Left cardiac atrium (tissue), 4 donors: ENCODE data around the gene TRPC1. TPM values are rescaled to one million over a fixed set of nuclear protein-coding genes. Genes with fewer than 3 reads are reported as not detected.

Experiments
- ATAC-seq, 2 donors: fragments of 200-7000 bp; cut with Tn5 transposase; one replicate each; pipeline ENCODE4 v1.9.1; 2020; ENCODE audit warnings: mild to moderate bottlenecking in 2 of 2, moderate library complexity in 2 of 2
- DNase-seq: peaks from one replicate; pipeline ENCODE4 v3.0.0-alpha.2; 2020
- intact Hi-C, 2 donors: fragments of 100-400 bp; cut with DNase I; formaldehyde crosslinking; loops; one replicate each; pipeline versions ENCODE4 v1.14.1 to v1.15.1; 2022 to 2023
- total RNA-seq, 2 donors: library from RNA; stranded (reverse); fragmentation: NEBNext Ultra II Directional; extraction: Animal tissue kit (Norgen Biotek cat#: 25700); gene quantifications; one replicate each; pipeline ENCODE4 v1.2.1, GENCODE V29; 2021
- donor health status: DM: no; HTN: yes; CAD: no.
- donor health status: DM: no; HTN: yes; CAD: no; lungs with severe emphysema.
- donor health status: DM: yes; HTN: yes; CAD: no.
- donor health status: Dilated cardiomyopathy.

The TRPC1 gene
- total RNA-seq, 2 donors from 2014 or later: 12.2 to 18.6 TPM

DNA sequence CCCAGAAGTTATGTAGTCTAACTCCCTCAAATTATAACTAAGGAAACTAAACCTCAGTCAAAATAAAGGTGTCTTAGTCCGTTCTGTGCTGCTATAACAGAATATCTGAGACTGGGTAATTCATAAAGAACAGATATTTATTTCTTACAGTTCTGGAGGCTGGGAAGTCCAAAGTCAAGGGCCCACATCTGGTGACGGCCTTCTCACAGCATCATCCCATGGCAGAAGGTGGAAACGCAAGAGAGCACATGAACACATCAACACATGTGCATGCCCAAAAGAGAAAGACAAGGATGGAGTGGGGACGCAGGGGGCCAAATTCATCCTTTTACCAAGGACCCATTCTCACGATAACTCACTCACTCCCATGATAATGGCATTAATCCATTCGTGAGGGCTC, 92.0 kb downstream of the TRPC1 start:
- no peak for ATAC-seq
- intact Hi-C loops: no loop called here
- DNase-seq: no peak

DNA sequence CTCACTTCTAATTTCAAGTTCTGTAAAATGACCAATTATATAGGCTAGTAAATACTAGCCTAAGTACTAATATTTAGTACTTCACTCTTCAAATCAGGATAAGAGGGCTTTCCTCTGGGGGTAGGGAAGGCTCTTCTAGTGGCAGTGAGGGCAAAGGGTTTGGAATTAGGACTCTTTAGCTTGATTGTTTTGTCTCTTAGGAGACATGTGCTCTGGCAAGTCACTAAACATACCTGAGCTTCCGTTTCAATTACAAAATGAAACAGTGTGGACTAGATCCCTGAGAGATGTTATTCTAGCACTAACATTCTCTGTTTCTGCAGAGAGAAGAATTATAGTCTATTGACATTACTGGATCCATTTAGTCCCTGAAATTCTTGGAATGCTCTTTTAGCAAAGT, 93.5 kb downstream of the TRPC1 start:
- no peak for DNase-seq
- intact Hi-C loops: no loop called here
- no peak for ATAC-seq

DNA sequence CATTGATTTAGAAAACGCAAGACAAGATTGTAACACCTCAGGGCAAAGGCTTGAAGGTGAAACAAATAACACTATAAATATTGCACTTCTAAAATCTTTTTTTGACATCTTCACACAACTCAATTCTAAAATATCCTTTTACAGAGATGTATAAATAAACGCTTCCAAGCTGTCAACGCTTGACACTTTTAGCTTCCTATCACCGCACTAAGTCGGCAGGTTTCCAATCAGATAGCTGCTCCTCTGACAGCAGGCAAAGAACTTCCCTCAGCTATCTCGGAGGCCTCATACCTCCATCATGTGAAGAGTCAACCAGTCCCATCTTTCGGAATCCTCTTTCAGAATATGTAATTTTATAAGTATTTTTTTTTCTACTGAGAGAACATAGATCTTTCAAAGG, 94.1 kb downstream of the TRPC1 start:
- intact Hi-C loops: no loop called here
- DNase-seq (no peak), ATAC-seq (peak; percentile 76 to 82)

DNA sequence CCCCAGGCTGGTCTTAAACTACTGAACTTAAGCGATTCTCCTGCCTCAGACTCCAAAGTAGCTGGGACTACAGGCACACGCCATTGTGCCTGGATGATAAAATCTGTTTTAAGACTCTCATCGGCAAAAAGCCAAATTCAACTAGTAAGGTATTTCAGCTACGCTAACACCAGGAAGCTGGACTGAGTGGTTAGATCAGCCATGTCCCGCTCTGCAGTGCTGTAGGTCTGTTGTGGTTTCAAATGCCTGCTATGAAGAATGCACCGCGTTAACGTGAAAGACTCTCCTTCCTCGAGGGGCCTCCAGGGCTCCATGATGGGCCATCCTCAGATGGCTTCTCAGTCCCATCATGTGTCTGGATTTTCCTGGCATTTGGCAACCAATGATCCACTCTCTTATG, 94.8 kb downstream of the TRPC1 start:
- intact Hi-C loops: no loop called here
- DNase-seq (no peak), ATAC-seq (no peak)

DNA sequence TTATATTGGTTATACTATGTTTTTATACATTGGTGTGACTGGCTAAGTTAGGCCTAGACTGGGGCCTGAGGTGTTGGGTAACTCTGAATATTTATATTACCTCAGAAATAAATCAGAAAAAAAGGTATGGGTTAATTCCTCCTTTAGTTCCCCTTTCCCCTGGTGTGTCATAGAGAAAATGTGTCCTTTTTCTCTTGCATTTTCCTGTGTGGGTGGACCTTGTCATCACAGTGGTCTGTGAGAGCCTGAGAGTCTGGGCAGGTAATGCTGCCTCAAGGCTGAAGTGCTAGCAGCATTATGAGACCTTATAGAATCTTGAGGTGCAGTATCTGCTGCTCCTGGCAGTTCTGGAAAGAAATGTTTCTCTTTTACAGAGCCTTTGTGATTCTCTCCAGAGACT, 95.3 kb downstream of the TRPC1 start:
- intact Hi-C loops: no loop called here
- DNase-seq (no peak), ATAC-seq (no peak)

DNA sequence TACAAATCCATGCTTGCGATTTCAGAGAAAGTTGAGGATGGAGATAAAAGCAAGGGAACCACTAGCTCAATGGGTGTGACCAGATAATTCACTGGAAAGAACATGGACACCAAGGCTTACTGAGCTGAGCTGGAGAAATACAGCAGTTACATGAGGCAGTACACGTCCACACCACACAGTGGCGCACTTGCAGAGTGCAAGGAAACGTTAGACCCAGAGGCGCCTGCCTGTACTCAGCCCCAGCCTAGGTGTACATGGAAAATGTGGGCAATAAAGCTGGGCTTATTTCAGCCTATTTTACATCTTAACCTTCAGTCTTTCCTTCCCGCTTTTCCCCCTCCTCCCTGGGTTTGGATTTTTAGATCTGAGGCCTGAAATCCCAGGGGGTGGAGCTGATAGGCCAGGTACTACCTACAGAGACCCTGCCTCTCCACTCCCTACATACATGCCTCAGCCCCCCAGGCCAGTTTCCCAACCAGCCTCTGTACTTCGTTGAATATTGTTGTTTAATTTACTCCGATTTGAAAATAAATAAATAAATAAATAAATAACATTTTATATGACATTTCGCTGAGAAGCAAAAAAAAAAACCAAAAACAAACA, 105.0 kb downstream of the TRPC1 start:
- ATAC-seq: peak; percentile 95 to 96
- peak; percentile 83 for DNase-seq
- intact Hi-C loops: loop anchor here (2.0 to 10.0 kb wide), 3 partner anchors 163 to 244 kb away; no protein-coding TSS in a partner anchor

DNA sequence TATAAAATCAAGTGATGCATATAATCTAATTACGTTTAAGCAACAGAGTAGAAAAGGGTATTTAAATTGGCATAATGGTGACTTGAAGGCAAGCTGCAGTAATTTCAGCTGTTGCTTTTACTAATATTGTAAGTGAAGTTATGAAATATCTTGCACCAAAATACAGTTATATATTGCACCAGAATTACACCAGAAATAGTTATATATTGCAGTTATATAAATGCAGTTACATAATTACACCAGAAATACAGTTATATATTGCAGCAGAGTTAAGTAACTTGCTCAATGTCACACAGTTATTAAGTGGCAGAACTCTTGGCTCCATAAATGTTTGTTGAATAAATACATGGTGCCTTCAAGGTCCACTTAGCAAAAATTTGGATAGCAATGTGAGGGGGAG, 113.7 kb downstream of the TRPC1 start:
- intact Hi-C loops: no loop called here
- no peak for ATAC-seq
- no peak for DNase-seq

DNA sequence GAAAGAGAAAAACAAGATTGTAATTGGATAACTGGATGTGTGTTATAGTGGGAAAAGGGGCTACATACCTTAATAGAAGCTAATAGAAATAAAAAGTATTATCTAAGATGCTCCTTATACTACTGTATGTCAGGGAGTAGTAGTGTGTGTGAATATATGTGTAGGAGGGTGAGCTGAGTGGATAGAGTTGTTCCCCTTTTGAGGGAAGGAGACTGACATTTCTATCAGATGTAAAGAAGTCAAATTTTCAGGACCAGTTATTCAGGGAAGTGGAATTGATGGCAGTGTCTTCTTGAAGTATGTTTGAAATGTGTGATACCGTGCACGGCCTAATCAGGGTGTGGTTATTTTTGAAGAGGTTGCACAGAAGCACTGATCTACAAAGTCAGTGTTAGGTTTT, 116.0 kb downstream of the TRPC1 start:
- no peak for DNase-seq
- ATAC-seq: no peak
- intact Hi-C loops: no loop called here

DNA sequence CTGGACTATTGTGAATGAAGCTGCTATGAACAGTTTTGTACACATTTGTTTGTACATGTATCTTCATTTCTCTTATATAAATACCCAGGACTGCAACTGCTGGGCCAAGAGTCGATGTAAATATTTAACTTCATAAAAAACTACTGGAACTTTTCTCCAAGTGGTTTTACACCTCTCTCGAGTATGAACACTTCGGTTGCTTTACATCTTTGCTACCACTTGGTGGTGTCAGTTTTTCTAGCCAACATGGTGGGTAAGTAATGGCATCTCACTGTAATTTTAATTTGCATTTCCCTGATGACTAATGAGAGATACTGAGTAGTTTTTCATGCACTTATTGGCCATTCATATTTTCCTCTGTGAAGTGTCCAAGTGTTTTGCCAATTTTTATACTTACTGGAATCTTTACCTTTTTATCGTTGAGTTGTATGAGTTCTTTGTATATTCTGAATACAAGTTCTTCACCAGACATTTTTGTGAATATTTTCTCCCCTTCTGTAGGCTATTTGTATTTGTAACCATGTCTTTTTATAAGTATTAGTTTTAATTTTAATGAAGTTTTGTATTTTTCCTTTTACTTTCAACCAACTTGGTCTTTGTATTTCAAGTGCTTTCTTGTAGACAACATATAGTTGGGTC, 120.6 kb downstream of the TRPC1 start:
- intact Hi-C loops: no loop called here
- ATAC-seq (peak in 1 of 2 donors; percentile 15), DNase-seq (no peak)

DNA sequence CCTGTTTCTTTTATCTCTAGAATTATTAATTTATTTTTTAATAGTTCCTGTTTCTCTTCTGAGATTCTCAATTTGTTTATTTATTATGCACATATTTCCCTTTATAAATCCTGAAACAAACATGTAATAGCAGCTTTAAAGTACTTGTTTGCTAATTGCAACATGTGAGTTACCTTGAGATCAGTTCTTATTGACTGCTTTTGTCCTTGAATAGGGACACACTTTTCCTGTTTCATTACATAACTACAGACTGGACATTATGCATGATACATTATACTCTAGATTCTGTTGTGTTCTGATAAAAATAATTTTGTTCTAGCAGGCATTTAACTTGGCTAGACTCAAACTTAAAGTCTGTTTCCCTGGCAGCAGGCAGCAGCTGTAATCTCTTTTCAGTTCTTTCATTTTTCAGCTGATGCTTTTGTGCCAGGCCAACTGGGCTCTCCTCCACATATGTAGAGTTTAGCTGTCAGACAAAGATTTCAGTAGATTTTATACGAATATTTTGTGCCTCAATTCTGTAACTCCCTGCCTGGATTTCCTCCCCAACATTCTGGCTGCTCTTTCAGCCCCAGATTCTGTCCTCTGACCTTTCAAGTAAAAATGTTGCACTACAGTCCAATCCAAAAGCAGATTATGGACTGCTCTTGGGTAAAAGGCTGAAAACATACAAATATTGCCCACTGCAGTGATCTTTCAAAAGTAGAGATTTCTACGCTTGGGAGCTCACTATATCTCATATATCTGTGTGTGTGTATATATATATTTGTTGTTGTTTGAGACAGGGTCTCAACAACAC, 123.1 kb downstream of the TRPC1 start:
- DNase-seq (no peak), ATAC-seq (peak; percentile 56 to 69)
- intact Hi-C loops: no loop called here

DNA sequence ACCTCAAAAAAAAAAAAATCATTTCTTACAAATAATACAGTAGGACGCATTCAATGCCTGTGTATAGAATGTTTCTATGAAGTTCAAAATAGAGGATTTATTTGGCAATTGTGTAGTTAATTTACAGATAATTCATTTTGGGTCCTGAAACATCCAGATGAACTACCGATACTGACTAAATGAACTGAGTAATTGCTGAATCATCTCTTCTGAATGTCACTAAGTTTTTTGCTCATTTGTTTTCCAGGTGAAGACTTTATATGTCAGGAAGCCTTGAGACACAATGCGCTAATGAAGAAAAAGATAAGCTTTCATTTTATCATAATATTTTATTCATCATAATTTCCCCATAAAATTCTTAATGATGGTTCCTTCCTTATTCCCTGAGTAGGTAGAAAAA, 125.3 kb downstream of the TRPC1 start:
- DNase-seq (no peak), ATAC-seq (no peak)
- intact Hi-C loops: no loop called here

DNA sequence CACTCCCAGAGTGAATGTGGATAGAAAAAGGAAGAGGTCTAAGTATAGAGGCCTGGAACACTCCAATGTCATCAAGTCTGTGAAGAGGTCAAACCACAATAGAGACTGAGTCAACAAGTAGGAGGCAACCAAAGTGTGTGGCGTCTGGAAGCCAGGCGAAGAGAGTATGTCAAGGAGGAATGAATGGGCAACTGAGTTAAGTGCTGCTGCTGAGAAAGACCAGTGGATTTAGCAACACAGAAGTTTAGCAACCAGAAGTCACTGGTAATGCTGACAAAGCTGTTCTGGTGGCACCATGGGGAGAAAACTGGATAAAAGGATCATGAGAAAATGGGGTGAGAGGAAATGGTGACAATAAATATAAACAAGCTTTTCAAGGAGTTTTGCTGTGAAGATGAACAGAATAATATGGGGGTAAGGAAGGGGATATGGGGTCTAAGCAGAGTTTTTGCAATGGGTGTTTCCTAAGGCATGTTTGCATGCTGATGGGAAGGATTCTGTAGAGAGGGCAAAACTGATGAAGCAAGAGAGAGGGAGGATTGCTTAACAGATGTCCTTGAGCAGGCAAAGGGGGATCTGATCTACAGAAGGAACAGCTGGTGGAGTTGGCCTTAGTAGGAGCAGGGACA, 126.7 kb downstream of the TRPC1 start:
- DNase-seq (no peak), ATAC-seq (peak; percentile 62 to 90)
- intact Hi-C loops: no loop called here

DNA sequence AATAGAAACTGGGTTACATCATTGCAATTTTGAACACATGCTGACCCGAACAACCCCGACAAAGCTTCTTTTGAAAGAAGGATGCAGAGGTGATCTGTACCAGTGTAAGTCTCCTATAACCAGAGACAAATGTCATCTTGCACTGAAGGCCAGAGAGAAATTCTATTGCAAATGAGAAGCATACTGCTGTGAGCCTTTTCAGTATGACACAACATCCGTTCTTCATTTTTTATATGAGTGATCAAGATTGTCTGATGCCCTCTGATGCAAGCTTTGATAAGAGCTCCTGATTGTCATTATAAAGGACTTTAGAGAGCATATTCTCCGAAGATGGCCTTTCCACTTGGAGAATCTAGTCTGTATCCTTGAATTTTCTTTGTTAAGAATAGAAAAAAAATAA, 128.2 kb downstream of the TRPC1 start:
- no peak for DNase-seq
- intact Hi-C loops: no loop called here
- no peak for ATAC-seq

DNA sequence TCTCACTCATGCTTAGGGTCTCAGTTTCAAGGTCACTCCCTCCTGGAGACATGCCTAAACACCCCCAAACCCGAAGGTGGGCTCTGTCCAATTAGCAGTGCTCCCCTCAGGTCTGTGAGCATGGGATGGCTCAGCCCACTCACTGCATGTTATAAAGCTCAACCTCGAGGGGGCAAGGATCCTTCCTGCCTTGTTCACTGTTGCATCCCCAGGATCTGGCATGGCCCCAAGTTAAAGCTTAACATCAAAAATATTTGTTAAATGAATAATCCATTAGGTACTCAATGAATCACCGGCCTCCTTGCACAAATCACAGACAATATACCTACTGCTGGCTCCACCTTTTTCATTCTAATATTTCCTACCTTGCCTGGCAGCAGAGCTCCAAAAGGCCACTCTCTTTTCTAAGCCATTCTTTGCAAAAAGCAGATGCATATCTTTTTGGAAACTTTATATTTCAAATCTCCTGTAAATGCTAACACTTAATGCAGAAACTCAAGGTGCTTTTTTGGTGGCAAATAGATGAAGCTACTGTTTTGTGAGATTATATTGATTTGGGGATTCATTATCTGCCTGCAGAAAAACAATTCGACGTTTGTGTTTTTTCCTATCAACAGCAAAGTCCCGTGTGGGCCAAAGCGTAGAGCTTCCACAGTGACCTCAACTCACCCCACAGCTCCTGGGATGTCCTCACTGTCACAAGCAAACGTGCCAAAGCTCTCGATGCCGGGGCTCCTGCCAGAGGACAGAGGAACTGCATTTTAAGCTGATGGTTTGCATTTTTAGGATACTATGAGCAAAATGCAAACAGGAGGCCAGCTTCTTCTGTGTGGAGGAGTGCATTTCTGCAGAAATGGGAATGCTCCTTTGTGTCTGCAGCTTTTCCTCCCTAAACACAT, 129.7 kb downstream of the TRPC1 start:
- intact Hi-C loops: no loop called here
- ATAC-seq (peak; percentile 55 to 69), DNase-seq (peak; percentile 62)

DNA sequence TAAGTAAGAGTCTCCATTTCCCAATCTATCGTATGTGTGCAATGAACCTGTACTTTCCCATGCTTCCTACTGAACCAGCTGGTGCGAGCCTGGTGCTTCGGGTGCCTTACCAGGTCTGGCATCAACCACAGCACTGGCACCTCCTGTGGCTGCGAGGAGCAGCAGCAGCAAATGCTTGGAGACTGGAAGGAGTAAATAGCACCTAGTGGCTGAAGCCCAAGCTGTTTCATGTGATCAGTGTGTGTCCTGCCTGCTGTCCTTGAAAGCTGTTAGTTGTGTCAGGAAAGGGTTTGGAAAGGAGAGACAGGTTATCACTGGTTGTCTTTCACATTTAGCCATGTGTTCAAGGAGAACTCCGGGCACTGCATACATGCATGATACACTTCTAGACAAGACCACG, 133.2 kb downstream of the TRPC1 start:
- DNase-seq: peak; percentile 65
- peak; percentile 87 to 93 for ATAC-seq
- intact Hi-C loops: no loop called here
